ENCODE data around the gene TOP2A. TPM values are rescaled to one million over a fixed set of nuclear protein-coding genes. Genes with fewer than 3 reads are reported as not detected.

TOP2A gene
- total and polyA plus RNA-seq, 9 of the 15 experiments (the other 6 are each of a cell fraction or from before 2014, with no cell fraction given): 133 to 347 (median 259) TPM

DNA sequence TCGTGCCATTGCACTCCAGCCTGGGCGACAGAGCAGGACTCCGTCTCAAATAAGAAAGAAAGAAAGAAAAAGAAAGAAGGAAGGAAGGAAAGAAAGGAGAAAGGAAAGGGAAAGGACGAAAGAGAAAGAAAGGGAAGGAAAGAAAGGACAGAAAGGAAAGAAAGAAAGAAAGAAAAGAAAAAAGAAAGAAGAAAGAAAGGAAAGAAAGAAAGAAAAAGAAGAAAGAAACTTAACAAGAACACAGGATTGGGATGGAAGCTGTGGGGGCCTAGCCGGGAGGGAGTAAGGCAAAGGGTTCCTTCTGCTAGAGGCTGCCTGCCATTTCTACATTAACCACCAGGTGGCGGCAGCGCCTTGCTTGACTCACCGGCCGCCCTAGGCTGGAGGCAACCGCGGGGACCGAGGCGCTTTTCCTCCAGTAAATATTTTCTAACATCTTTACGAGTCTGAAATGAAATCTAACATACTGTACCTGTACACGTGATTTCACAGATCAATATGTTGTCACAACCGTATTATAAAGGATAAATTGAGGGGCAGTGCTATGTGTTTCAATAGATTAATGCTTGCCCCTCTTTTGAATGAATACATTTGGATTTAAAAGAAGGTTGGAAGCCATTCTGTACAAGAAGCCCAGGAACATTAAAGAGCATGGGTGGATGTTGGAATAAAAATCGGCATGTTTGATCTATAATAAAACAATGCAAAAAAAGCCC, 59.2 kb downstream of the TOP2A start (continued):
- peak; percentile 52; the same call in 1 of the 2 replicates for TF ChIP-seq NBN (IDR thresholded peaks at IDR 0.05; ENCODE audit: low read depth)
- TF ChIP-seq HDAC1 (IDR thresholded peaks at IDR 0.05): peak; percentile 3 to 50; a peak in 1 of 4 replicates
- TF ChIP-seq ZNF282 (CRISPR knock-in tag; IDR thresholded peaks at IDR 0.05): no peak
- TF ChIP-seq EGR1 (conservative IDR thresholded peaks at IDR 0.05): no peak
- peak; percentile 56 for TF ChIP-seq MTA2 (IDR thresholded peaks at IDR 0.05; ENCODE audit: low read depth)
- no peak for TF ChIP-seq RBM22 (IDR thresholded peaks at IDR 0.05; ENCODE audit: low read depth, low read length, poor library complexity, severe bottlenecking)
- TF ChIP-seq MYBL2 (IDR thresholded peaks at IDR 0.05; ENCODE audit: low read depth): no peak
- TF ChIP-seq MYBL2 (CRISPR knock-in tag; IDR thresholded peaks at IDR 0.05; ENCODE audit: borderline replicate concordance): no peak
- TF ChIP-seq, protein P1, sequence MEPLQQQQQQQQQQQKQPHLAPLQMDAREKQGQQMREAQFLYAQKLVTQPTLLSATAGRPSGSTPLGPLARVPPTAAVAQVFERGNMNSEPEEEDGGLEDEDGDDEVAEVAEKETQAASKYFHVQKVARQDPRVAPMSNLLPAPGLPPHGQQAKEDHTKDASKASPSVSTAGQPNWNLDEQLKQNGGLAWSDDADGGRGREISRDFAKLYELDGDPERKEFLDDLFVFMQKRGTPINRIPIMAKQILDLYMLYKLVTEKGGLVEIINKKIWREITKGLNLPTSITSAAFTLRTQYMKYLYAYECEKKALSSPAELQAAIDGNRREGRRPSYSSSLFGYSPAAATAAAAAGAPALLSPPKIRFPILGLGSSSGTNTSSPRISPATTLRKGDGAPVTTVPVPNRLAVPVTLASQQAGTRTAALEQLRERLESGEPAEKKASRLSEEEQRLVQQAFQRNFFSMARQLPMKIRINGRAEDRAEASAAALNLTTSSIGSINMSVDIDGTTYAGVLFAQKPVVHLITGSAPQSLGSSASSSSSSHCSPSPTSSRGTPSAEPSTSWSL (CRISPR knock-in tag; IDR thresholded peaks at IDR 0.05; ENCODE audit: borderline replicate concordance): no peak
- no peak for TF ChIP-seq ZBTB8A (IDR thresholded peaks at IDR 0.05; ENCODE audit: partially characterized antibody)
- no peak for TF ChIP-seq CCAR2 (IDR thresholded peaks at IDR 0.05; ENCODE audit: low read depth, low read length)
- 0 out of 2 replicates have a peak, but pooled peaks have one; percentile 26 for TF ChIP-seq KLF16 (IDR thresholded peaks at IDR 0.05)
- no peak for TF ChIP-seq KLF13 (tag; IDR thresholded peaks at IDR 0.05; ENCODE audit: borderline replicate concordance, low read depth)
- TF ChIP-seq, protein P2, sequence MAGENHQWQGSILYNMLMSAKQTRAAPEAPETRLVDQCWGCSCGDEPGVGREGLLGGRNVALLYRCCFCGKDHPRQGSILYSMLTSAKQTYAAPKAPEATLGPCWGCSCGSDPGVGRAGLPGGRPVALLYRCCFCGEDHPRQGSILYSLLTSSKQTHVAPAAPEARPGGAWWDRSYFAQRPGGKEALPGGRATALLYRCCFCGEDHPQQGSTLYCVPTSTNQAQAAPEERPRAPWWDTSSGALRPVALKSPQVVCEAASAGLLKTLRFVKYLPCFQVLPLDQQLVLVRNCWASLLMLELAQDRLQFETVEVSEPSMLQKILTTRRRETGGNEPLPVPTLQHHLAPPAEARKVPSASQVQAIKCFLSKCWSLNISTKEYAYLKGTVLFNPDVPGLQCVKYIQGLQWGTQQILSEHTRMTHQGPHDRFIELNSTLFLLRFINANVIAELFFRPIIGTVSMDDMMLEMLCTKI (IDR thresholded peaks at IDR 0.05; ENCODE audit: partially characterized antibody): no peak
- no peak for TF ChIP-seq CCNT2 (IDR thresholded peaks at IDR 0.05; ENCODE audit: borderline replicate concordance, extremely low read depth, insufficient read length, low read depth, low read length)
- TF ChIP-seq NCOR1 (IDR thresholded peaks at IDR 0.05): 0 out of 2 replicates have a peak, but pooled peaks have one; percentile 34
- no peak for TF ChIP-seq SMARCB1 (IDR thresholded peaks at IDR 0.05; ENCODE audit: insufficient read length, low read depth)
- no peak for TF ChIP-seq ZNF668 (CRISPR knock-in tag; IDR thresholded peaks at IDR 0.05)
- TF ChIP-seq PURB (CRISPR knock-in tag; IDR thresholded peaks at IDR 0.05; ENCODE audit: low read depth): no peak
- TF ChIP-seq ZSCAN32 (CRISPR knock-in tag; IDR thresholded peaks at IDR 0.05): no peak
- TF ChIP-seq HMG20A (CRISPR knock-in tag; conservative IDR thresholded peaks at IDR 0.05): no peak
- TF ChIP-seq ARID2 (IDR thresholded peaks at IDR 0.05): peak; percentile 61; the same call in 1 of the 2 replicates
- TF ChIP-seq SAFB (IDR thresholded peaks at IDR 0.05; ENCODE audit: borderline replicate concordance, low read depth, low read length): no peak
- TF ChIP-seq, protein P3, sequence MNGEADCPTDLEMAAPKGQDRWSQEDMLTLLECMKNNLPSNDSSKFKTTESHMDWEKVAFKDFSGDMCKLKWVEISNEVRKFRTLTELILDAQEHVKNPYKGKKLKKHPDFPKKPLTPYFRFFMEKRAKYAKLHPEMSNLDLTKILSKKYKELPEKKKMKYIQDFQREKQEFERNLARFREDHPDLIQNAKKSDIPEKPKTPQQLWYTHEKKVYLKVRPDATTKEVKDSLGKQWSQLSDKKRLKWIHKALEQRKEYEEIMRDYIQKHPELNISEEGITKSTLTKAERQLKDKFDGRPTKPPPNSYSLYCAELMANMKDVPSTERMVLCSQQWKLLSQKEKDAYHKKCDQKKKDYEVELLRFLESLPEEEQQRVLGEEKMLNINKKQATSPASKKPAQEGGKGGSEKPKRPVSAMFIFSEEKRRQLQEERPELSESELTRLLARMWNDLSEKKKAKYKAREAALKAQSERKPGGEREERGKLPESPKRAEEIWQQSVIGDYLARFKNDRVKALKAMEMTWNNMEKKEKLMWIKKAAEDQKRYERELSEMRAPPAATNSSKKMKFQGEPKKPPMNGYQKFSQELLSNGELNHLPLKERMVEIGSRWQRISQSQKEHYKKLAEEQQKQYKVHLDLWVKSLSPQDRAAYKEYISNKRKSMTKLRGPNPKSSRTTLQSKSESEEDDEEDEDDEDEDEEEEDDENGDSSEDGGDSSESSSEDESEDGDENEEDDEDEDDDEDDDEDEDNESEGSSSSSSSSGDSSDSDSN (IDR thresholded peaks at IDR 0.05; ENCODE audit: borderline replicate concordance in 1 of 2, low read depth in 2 of 2, low read length in 2 of 2): 0 out of 4 replicates have a peak, but pooled peaks of 1 of the 2 experiments have one; percentile 28
